ENCODE results near the gene SPATA2L.

The SPATA2L gene

GRCh38 chr16:89738072-89738377 lies 36.5 kb upstream of the SPATA2L start:
- H3K4me3 ChIP-seq (ENCODE audit: low read length in 2 of 2) = no peak overlapping the region
- H3K4me1 ChIP-seq (ENCODE audit: control insufficient read depth, insufficient read depth, low read length) = no peaks in the 10 kb centered on the region
- H3K9me3 ChIP-seq (ENCODE audit: control insufficient read depth in 2 of 2, low read length in 2 of 2) = no peaks in the 10 kb centered on the region
- H3K36me3 ChIP-seq (ENCODE audit: control insufficient read depth in 2 of 2, insufficient read depth in 2 of 2, low read length in 2 of 2) = peaks cover 51 to 54% of the 10 kb centered on the region in 2 donors
- H3K27me3 ChIP-seq (ENCODE audit: control insufficient read depth in 1 of 2, insufficient read depth in 2 of 2, low read length in 2 of 2) = no peaks in the 10 kb centered on the region
- no peak overlapping the region for H3K9ac ChIP-seq (ENCODE audit: low read length in 2 of 2)
- H3K27ac ChIP-seq (ENCODE audit: low read length) = no peak overlapping the region

- Histone ChIP-seq H3K27ac (ENCODE audit: low read length) (no peak overlapping the region), H3K27me3 (ENCODE audit: control insufficient read depth in 1 of 2, insufficient read depth in 2 of 2, low read length in 2 of 2) (no peaks in the 10 kb centered on the region), H3K9me3 (ENCODE audit: control insufficient read depth in 2 of 2, low read length in 2 of 2) (no peaks in the 10 kb centered on the region), H3K9ac (ENCODE audit: low read length in 2 of 2) (no peak overlapping the region), H3K4me1 (ENCODE audit: control insufficient read depth, insufficient read depth, low read length) (no peaks in the 10 kb centered on the region), H3K4me3 (ENCODE audit: low read length in 2 of 2) (no peak overlapping the region), H3K36me3 (ENCODE audit: control insufficient read depth in 2 of 2, insufficient read depth in 2 of 2, low read length in 2 of 2) (peaks cover 55 to 56% of the 10 kb centered on the region in 2 donors)
Observed at GRCh38 chr16:89737341-89738071, 36.0 kb upstream of the SPATA2L start.

GRCh38 chr16:89736554-89736953 lies 35.0 kb upstream of the SPATA2L start:
- Histone ChIP-seq H3K4me1 (ENCODE audit: control insufficient read depth, insufficient read depth, low read length) (no peaks in the 10 kb centered on the region), H3K36me3 (ENCODE audit: control insufficient read depth in 2 of 2, insufficient read depth in 2 of 2, low read length in 2 of 2) (peaks cover 61 to 64% of the 10 kb centered on the region in 2 donors), H3K27ac (ENCODE audit: low read length) (no peak overlapping the region), H3K27me3 (ENCODE audit: control insufficient read depth in 1 of 2, insufficient read depth in 2 of 2, low read length in 2 of 2) (no peaks in the 10 kb centered on the region), H3K9me3 (ENCODE audit: control insufficient read depth in 2 of 2, low read length in 2 of 2) (no peaks in the 10 kb centered on the region), H3K9ac (ENCODE audit: low read length in 2 of 2) (no peak overlapping the region), H3K4me3 (ENCODE audit: low read length in 2 of 2) (no peak overlapping the region)

- H3K27ac ChIP-seq (ENCODE audit: low read length) = no peak overlapping the region
- H3K27me3 ChIP-seq (ENCODE audit: control insufficient read depth in 1 of 2, insufficient read depth in 2 of 2, low read length in 2 of 2) = no peaks in the 10 kb centered on the region
- peaks cover 2% of the 10 kb centered on the region for H3K4me1 ChIP-seq (ENCODE audit: control insufficient read depth, insufficient read depth, low read length)
- H3K4me3 ChIP-seq (ENCODE audit: low read length in 2 of 2) = no peak overlapping the region
- H3K9ac ChIP-seq (ENCODE audit: low read length in 2 of 2) = no peak overlapping the region
- H3K36me3 ChIP-seq (ENCODE audit: control insufficient read depth in 2 of 2, insufficient read depth in 2 of 2, low read length in 2 of 2) = peaks cover 62 to 68% of the 10 kb centered on the region in 2 donors
- H3K9me3 ChIP-seq (ENCODE audit: control insufficient read depth in 2 of 2, low read length in 2 of 2) = no peaks in the 10 kb centered on the region
Observed at GRCh38 chr16:89733792-89734191, 32.3 kb upstream of the SPATA2L start.

- peaks cover 2% of the 10 kb centered on the region for H3K4me1 ChIP-seq (ENCODE audit: control insufficient read depth, insufficient read depth, low read length)
- H3K27me3 ChIP-seq (ENCODE audit: control insufficient read depth in 1 of 2, insufficient read depth in 2 of 2, low read length in 2 of 2) = no peaks in the 10 kb centered on the region
- H3K36me3 ChIP-seq (ENCODE audit: control insufficient read depth in 2 of 2, insufficient read depth in 2 of 2, low read length in 2 of 2) = peaks cover 59 to 65% of the 10 kb centered on the region in 2 donors
- H3K9ac ChIP-seq (ENCODE audit: low read length in 2 of 2) = no peak overlapping the region
- H3K27ac ChIP-seq (ENCODE audit: low read length) = no peak overlapping the region
- H3K4me3 ChIP-seq (ENCODE audit: low read length in 2 of 2) = no peak overlapping the region
- H3K9me3 ChIP-seq (ENCODE audit: control insufficient read depth in 2 of 2, low read length in 2 of 2) = no peaks in the 10 kb centered on the region
Observed at GRCh38 chr16:89733322-89733721, 31.8 kb upstream of the SPATA2L start.

GRCh38 chr16:89732918-89733242 lies 31.4 kb upstream of the SPATA2L start:
- H3K27me3 ChIP-seq (ENCODE audit: control insufficient read depth in 1 of 2, insufficient read depth in 2 of 2, low read length in 2 of 2) = no peaks in the 10 kb centered on the region
- H3K9me3 ChIP-seq (ENCODE audit: control insufficient read depth in 2 of 2, low read length in 2 of 2) = no peaks in the 10 kb centered on the region
- H3K36me3 ChIP-seq (ENCODE audit: control insufficient read depth in 2 of 2, insufficient read depth in 2 of 2, low read length in 2 of 2) = peaks cover 56 to 61% of the 10 kb centered on the region in 2 donors
- no peak overlapping the region for H3K4me3 ChIP-seq (ENCODE audit: low read length in 2 of 2)
- peaks cover 2% of the 10 kb centered on the region for H3K4me1 ChIP-seq (ENCODE audit: control insufficient read depth, insufficient read depth, low read length)
- H3K27ac ChIP-seq (ENCODE audit: low read length) = no peak overlapping the region
- H3K9ac ChIP-seq (ENCODE audit: low read length in 2 of 2) = no peak overlapping the region

DNA sequence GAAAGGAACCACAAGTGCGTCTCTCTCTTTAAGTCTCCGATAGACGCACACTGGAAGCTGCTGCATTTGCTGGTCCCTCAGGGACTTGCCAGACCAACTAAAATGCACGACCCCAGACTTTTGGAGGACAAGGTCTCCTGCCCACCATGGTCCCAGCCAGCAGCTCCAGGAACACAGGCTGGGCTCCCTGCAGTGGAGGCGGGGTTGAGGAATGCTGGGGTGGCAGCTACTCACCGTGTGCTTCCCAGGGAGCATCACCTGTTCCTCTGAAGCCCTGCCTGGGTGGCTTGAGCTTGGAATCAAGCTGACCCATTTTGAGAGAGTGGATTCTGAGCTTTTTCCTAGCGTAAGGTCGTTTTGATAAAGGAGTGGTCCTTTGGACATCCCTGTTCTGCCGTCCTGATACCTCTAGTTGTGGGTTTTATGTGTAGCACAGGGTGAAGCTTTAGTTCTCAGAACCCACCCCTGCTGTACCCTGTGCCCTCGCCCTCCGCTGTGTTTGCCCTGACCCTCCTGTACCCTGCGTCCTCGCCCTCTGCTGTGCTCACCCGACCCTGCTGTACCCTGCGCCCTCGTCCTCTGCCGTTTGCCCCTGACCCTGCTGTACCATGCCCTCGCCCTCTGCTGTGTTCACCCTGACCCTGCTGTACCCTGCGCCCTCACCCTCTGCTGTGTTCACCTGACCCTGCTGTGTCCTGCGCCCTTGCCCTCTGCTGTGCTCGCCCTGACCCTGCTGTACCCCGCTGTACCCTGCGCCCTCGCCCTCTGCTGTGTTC lies 30.8 kb upstream of the SPATA2L start:
- Histone ChIP-seq H3K36me3 (ENCODE audit: control insufficient read depth in 2 of 2, insufficient read depth in 2 of 2, low read length in 2 of 2) (peaks cover 55 to 56% of the 10 kb centered on the region in 2 donors), H3K9me3 (ENCODE audit: control insufficient read depth in 2 of 2, low read length in 2 of 2) (no peaks in the 10 kb centered on the region), H3K4me3 (ENCODE audit: low read length in 2 of 2) (no peak overlapping the region), H3K27me3 (ENCODE audit: control insufficient read depth in 1 of 2, insufficient read depth in 2 of 2, low read length in 2 of 2) (no peaks in the 10 kb centered on the region), H3K4me1 (ENCODE audit: control insufficient read depth, insufficient read depth, low read length) (peaks cover 2% of the 10 kb centered on the region), H3K9ac (ENCODE audit: low read length in 2 of 2) (no peak overlapping the region), H3K27ac (ENCODE audit: low read length) (no peak overlapping the region)

DNA sequence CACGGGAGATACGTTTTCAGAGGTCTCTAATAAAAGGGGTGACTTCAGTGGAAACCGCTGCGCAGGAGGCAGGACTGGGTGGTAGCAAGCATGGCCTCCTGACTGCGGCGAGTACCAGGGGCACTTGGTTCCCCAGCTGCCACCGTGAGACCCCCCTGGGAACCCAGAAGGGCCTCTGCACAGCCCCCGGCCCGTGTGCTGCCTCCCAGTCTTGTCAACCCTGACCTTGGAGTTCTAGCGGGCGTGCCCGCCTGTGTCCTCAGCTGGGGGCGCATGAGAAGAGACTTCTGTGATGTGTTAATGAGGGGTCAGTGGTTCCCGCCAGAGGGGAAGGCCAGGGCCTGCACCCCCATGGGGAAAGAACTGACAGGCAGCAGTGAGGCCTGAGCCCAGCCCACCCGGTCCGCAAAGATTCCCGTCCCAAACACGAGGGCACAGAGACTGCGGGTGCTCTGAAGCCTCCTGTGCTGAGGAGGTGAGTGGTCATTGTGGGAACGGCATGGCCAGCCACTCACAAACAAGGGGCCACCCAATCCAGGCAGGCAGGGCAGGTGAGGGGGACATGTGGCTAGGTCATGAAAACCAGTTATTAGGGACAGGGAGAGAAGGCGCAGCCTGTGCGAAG lies 29.2 kb upstream of the SPATA2L start:
- Histone ChIP-seq H3K27me3 (ENCODE audit: control insufficient read depth in 1 of 2, insufficient read depth in 2 of 2, low read length in 2 of 2) (no peaks in the 10 kb centered on the region), H3K9ac (ENCODE audit: low read length in 2 of 2) (no peak overlapping the region), H3K36me3 (ENCODE audit: control insufficient read depth in 2 of 2, insufficient read depth in 2 of 2, low read length in 2 of 2) (peaks cover 48 to 52% of the 10 kb centered on the region in 2 donors), H3K9me3 (ENCODE audit: control insufficient read depth in 2 of 2, low read length in 2 of 2) (no peaks in the 10 kb centered on the region), H3K4me3 (ENCODE audit: low read length in 2 of 2) (no peak overlapping the region), H3K27ac (ENCODE audit: low read length) (no peak overlapping the region), H3K4me1 (ENCODE audit: control insufficient read depth, insufficient read depth, low read length) (peaks cover 2% of the 10 kb centered on the region)

GRCh38 chr16:89729863-89730593 lies 28.5 kb upstream of the SPATA2L start:
- Histone ChIP-seq H3K4me3 (ENCODE audit: low read length in 2 of 2) (no peak overlapping the region), H3K36me3 (ENCODE audit: control insufficient read depth in 2 of 2, insufficient read depth in 2 of 2, low read length in 2 of 2) (peaks cover 44 to 48% of the 10 kb centered on the region in 2 donors), H3K4me1 (ENCODE audit: control insufficient read depth, insufficient read depth, low read length) (peaks cover 2% of the 10 kb centered on the region), H3K9me3 (ENCODE audit: control insufficient read depth in 2 of 2, low read length in 2 of 2) (no peaks in the 10 kb centered on the region), H3K27me3 (ENCODE audit: control insufficient read depth in 1 of 2, insufficient read depth in 2 of 2, low read length in 2 of 2) (no peaks in the 10 kb centered on the region), H3K9ac (ENCODE audit: low read length in 2 of 2) (no peak overlapping the region), H3K27ac (ENCODE audit: low read length) (no peak overlapping the region)

DNA sequence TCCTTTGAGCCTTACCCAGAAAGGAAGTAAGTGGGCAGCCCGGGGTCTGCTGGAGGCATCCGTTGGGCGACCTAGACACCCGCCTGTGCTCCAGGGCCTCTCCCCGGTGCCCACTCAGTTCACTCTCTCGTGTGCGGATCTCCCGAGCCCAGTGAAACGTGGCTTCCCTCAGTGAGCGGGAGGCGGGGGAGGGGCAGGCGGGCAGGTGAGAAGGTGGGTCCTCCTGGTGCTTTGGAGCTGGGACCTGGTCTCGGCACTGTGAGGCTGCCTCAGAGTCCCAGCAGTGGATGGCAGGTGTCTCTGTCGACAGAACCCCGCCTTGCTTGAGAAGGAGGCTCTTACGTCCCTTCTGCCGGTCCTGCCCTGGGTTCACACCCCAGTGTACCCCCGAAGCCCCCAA lies 27.8 kb upstream of the SPATA2L start:
- Histone ChIP-seq H3K9me3 (ENCODE audit: control insufficient read depth in 2 of 2, low read length in 2 of 2) (no peaks in the 10 kb centered on the region), H3K36me3 (ENCODE audit: control insufficient read depth in 2 of 2, insufficient read depth in 2 of 2, low read length in 2 of 2) (peaks cover 43 to 44% of the 10 kb centered on the region in 2 donors), H3K27ac (ENCODE audit: low read length) (no peak overlapping the region), H3K4me1 (ENCODE audit: control insufficient read depth, insufficient read depth, low read length) (peaks cover 2% of the 10 kb centered on the region), H3K4me3 (ENCODE audit: low read length in 2 of 2) (no peak overlapping the region), H3K27me3 (ENCODE audit: control insufficient read depth in 1 of 2, insufficient read depth in 2 of 2, low read length in 2 of 2) (no peaks in the 10 kb centered on the region), H3K9ac (ENCODE audit: low read length in 2 of 2) (no peak overlapping the region)

Data from stomach smooth muscle (tissue), 2 donors.